ENCODE measurements around the gene ZBTB20. TPM values are rescaled to one million over a fixed set of nuclear protein-coding genes. Genes with fewer than 3 reads are reported as not detected.
A peak's percentile ranks its signal among the peaks of the same experiment; 100 is the strongest.

ZBTB20 gene
- total and polyA plus RNA-seq, 2 of the 4 experiments (the other 2 are of a cell fraction), result 0.75 to 14.7 TPM

DNA sequence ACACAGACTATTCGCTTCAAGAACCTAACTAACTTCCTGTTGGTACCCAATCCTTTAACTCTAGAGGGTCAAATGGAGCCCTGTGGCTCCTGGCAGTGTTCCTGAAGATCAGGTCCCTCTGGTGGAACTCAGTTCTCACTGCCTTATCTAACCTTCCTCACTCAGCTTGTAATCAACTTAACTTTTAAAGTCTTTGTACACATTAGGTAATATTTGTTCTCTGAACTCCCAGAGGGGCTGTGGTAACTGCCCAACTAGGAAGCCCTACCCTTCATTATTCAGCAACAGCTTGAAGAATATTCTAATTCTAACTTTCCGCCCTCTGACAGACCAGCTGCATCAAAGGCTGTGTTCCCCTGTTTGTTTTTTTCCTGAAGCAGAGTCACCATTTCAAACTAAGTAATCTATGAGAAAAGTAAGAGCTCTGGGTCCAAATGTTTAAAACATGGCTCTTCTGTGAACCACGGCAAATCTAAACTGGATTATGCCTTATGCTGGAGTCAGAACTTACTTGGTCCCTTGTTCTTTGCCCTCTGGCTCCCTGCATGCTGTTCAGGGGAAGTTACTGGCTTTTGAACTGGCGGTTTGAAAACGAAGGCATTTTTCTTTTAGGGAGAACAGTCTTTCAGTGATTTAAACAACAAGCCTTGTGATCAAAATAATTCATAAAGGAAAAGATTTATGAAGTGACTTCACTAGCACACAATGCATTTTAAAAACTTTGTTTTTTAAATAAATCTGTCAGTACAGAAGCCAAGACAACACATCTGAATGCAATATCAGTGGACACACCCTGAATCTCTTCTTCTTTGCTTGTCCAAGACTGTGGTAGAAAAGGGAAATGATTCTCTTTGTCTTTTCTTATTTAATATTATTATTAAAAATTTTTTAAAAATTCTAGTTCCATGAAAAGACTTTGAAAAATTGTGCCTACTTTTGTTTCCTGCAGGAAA lies 487.7 kb downstream of the ZBTB20 start:
- TF ChIP-seq BHLHE40 (IDR thresholded peaks at IDR 0.05; ENCODE audit: low read depth, low read length) (no peak), MAZ (IDR thresholded peaks at IDR 0.05; ENCODE audit: borderline replicate concordance, low read depth, low read length) (no peak)
- ATAC-seq (ENCODE audit: low read depth) (peak; percentile 11), DNase-seq (no peak)
- H2AK9ac ChIP-seq (replicated peaks; ENCODE audit: low read depth, low read length, poor library complexity), result no peak overlapping the region
- H3K4me2 ChIP-seq (ENCODE audit: low read depth, low read length), result peak overlapping the region; percentile 99
- peak overlapping the region; percentile 100 for H4K5ac ChIP-seq (ENCODE audit: low read depth, low read length)
- H3K23ac ChIP-seq (ENCODE audit: low read depth, low read length), result no peak overlapping the region
- intact Hi-C loops (cut with micrococcal nuclease), result no loop called here
- no peaks in the 10 kb centered on the region for H3K9me1 ChIP-seq (ENCODE audit: insufficient read depth, low read length)
- CTCF ChIA-PET, result interaction anchor here (1.6 kb wide), 1 partner anchor 241 kb away, joined by 3 read pairs; no protein-coding TSS in a partner anchor
- BruUV-seq (replicated peaks), result no TSS peak
- peak overlapping the region; percentile 18; the same call in 1 of the 2 replicates for H3K14ac ChIP-seq (replicated peaks; ENCODE audit: low read depth, low read length)
- H3K9me3 ChIP-seq (ENCODE audit: control insufficient read depth, insufficient read depth, low read length), result no peaks in the 10 kb centered on the region
- WGBS, 2 experiments (ENCODE audit: extremely low coverage in 2 of 2, insufficient read length in 1 of 2), result no CpG with 5 or more reads among the region's 5 CpGs
- peak overlapping the region; percentile 55 for H2BK20ac ChIP-seq (ENCODE audit: low read depth, low read length)
- POLR2A ChIA-PET (ENCODE audit: unreplicated experiment), result interaction anchor here (0.6 to 0.7 kb wide), 2 partner anchors 10 to 54 kb away, joined by 3 read pairs; no protein-coding TSS in a partner anchor
- H2AK5ac ChIP-seq (ENCODE audit: low read depth, low read length), result no peak overlapping the region
- no peaks in the 10 kb centered on the region for H3K36me3 ChIP-seq (ENCODE audit: control insufficient read depth, insufficient read depth, low read length)
- H2AFZ ChIP-seq (replicated peaks; ENCODE audit: low read length, poor library complexity), result no peak overlapping the region
- H3K18ac ChIP-seq (ENCODE audit: low read depth, low read length), result peak overlapping the region; percentile 99
- H3K27me3 ChIP-seq (ENCODE audit: control insufficient read depth, insufficient read depth, low read length), result no peaks in the 10 kb centered on the region
- dilution Hi-C loops (cut with HindIII; ENCODE audit: low sequenced_read_pairs, unreplicated experiment), result no loop called here
- H4K91ac ChIP-seq (ENCODE audit: insufficient read depth, low read depth, low read length), result peak overlapping the region; percentile 69; the same call in 1 of the 2 replicates
- H3K4ac ChIP-seq (ENCODE audit: low read depth, low read length), result peak overlapping the region; percentile 49
- H2BK120ac ChIP-seq (ENCODE audit: low read depth, low read length), result peak overlapping the region; percentile 64
- H3K79me1 ChIP-seq (ENCODE audit: low read depth in 1 of 2, low read length in 2 of 2), result no peaks in the 10 kb centered on the region
- peak overlapping the region in 1 of 2 experiments; percentile 42; a peak in 1 of 4 replicates for H4K8ac ChIP-seq (ENCODE audit: low read depth in 2 of 2, low read length in 2 of 2)
- peak overlapping the region; percentile 50; the same call in 1 of the 2 replicates for H3K27ac ChIP-seq (ENCODE audit: insufficient read depth, low read length)
- H3K56ac ChIP-seq (ENCODE audit: extremely low read depth, insufficient read depth, low read length), result no peak overlapping the region
- in situ Hi-C loops (cut with MboI; ENCODE audit: low sequenced_read_pairs), result no loop called here
- H2BK5ac ChIP-seq (ENCODE audit: low read depth, low read length, poor library complexity, severe bottlenecking), result peak overlapping the region; percentile 44
- H3K4me1 ChIP-seq (ENCODE audit: control insufficient read depth, insufficient read depth, low read length), result peaks cover 9% of the 10 kb centered on the region
- peak overlapping the region; percentile 8; the same call in 1 of the 3 replicates for H2BK15ac ChIP-seq (ENCODE audit: low read depth, low read length)
- H4K20me1 ChIP-seq (ENCODE audit: insufficient read depth, low read length), result no peaks in the 10 kb centered on the region
- H3K9ac ChIP-seq (ENCODE audit: low read depth, low read length), result no peak overlapping the region
- no peak overlapping the region for H3K4me3 ChIP-seq (ENCODE audit: insufficient read depth, low read depth, low read length)

Measured in IMR-90 (cell line).